Measurements from ENCODE around the gene MYZAP.

DNA sequence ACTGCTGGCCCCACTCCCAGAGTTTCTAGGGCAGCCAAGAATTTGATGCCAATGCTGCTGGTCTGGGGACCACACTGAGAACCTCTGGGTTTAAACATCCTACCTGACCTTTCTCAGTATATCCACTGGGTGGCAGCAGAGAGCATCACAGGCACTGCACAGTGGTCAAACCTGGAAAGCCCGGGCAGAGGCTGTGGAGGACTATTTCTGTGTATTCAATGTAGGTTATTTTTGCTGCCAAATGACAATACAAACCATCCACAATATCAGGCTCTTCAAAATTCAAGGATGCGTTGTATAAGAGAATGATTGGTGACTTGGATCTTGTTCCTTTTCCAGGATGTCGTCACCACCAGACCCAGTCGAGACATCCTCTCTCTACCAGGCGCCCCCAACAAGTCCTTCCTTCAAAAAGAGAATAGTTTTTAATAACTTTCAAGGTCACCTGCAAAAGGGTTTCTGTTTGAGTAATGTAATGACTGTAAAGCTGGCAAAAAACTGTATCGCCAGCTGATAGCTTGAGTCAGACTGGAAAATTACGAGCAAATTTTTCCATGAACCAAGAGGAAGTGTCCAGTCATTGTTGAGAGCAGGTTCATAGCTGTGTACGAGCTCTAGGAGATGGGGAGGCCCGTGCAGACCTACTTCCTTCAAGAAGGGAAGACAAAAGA is 30.5 kb upstream of the MYZAP start:
- TF ChIP-seq, protein P1, sequence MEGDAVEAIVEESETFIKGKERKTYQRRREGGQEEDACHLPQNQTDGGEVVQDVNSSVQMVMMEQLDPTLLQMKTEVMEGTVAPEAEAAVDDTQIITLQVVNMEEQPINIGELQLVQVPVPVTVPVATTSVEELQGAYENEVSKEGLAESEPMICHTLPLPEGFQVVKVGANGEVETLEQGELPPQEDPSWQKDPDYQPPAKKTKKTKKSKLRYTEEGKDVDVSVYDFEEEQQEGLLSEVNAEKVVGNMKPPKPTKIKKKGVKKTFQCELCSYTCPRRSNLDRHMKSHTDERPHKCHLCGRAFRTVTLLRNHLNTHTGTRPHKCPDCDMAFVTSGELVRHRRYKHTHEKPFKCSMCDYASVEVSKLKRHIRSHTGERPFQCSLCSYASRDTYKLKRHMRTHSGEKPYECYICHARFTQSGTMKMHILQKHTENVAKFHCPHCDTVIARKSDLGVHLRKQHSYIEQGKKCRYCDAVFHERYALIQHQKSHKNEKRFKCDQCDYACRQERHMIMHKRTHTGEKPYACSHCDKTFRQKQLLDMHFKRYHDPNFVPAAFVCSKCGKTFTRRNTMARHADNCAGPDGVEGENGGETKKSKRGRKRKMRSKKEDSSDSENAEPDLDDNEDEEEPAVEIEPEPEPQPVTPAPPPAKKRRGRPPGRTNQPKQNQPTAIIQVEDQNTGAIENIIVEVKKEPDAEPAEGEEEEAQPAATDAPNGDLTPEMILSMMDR (IDR thresholded peaks at IDR 0.05; ENCODE audit: control extremely low read depth in 1 of 3, insufficient read depth in 1 of 3, low read depth in 1 of 3, low read length in 3 of 3) = peak; percentile 68 to 96 (median 87)
- TF ChIP-seq POLR2AphosphoS5 (IDR thresholded peaks at IDR 0.05; ENCODE audit: low read depth, low read length) (no peak), EGR1 (IDR thresholded peaks at IDR 0.05; ENCODE audit: borderline replicate concordance, low read depth, low read length) (no peak), GTF2F1 (IDR thresholded peaks at IDR 0.05; ENCODE audit: borderline replicate concordance, low read depth, low read length) (no peak), POLR2A (IDR thresholded peaks at IDR 0.05; ENCODE audit: control extremely low read depth in 1 of 2, low read depth in 2 of 2, low read length in 2 of 2) (no peak), YY1 (IDR thresholded peaks at IDR 0.05; ENCODE audit: low read depth, low read length) (no peak)

Measured in H1 (cell line).